Caco-2 (cell line): ENCODE measurements around the gene YAP1. TPM values are rescaled to one million over a fixed set of nuclear protein-coding genes. Genes with fewer than 3 reads are reported as not detected.

Source experiments
- BruUV-seq: library from RNA; stranded (reverse); fragments of 400-500 nt; replicated peaks from 2 replicates; lab custom pipeline; 2021; lab: Mats Ljungman, UMichigan
- CTCF ChIA-PET: fragments of 300-600 bp; sonication (Branson Sonifier 250); formaldehyde crosslinking; loops from one replicate; lab custom pipeline; 2022; ENCODE audit warnings: antibody characterized with exemption; lab: Charles Lee
- POLR2A ChIA-PET: fragments of 300-600 bp; sonication (Branson Sonifier 250); formaldehyde crosslinking; loops from one replicate; lab custom pipeline; 2022; ENCODE audit warnings: antibody characterized with exemption; lab: Charles Lee
- DNase-seq, 2 experiments: peaks; one replicate each; pipeline versions ENCODE4 v3.0.0 to v3.0.0-alpha.2; 2020 to 2022
- H3K27me3 ChIP-seq: replicated peaks from 2 replicates; pipeline ENCODE4 v1.6.0; 2011; ENCODE audit warnings: low read length; ENCODE audit not compliant: control insufficient read depth, insufficient read depth
- H3K36me3 ChIP-seq: 2 replicates; pipeline ENCODE4 v1.5.1; 2011; ENCODE audit warnings: low read length; ENCODE audit not compliant: control insufficient read depth, insufficient read depth
- H3K4me1 ChIP-seq: fragments of 250-450 bp; sonication (Bioruptor Pico); 2 replicates; pipeline ENCODE4 v1.5.1; 2020; ENCODE audit warnings: mild to moderate bottlenecking
- H3K4me3 ChIP-seq: 2 replicates; pipeline ENCODE4 v1.5.1; 2011; ENCODE audit warnings: low read depth, mild to moderate bottlenecking, control low read depth, low read length
- H3K9me3 ChIP-seq: fragments of 250-450 bp; sonication (Bioruptor Pico); 2 replicates; pipeline ENCODE4 v1.5.1; 2020; ENCODE audit warnings: mild to moderate bottlenecking, moderate library complexity
- H3K27ac Mint-ChIP-seq: one replicate; pipeline ENCODE4 v1.8.0; 2022; ENCODE audit warnings: mixed read lengths; ENCODE audit not compliant: unreplicated experiment
- H3K27me3 Mint-ChIP-seq: one replicate; pipeline ENCODE4 v1.8.0; 2022; ENCODE audit warnings: mixed read lengths; ENCODE audit not compliant: insufficient read depth, unreplicated experiment
- H3K36me3 Mint-ChIP-seq: one replicate; pipeline ENCODE4 v1.8.0; 2022; ENCODE audit warnings: mild to moderate bottlenecking, mixed read lengths; ENCODE audit not compliant: insufficient read depth, unreplicated experiment
- H3K4me1 Mint-ChIP-seq: one replicate; pipeline ENCODE4 v1.8.0; 2022; ENCODE audit warnings: low read depth, mixed read lengths; ENCODE audit not compliant: unreplicated experiment
- H3K4me3 Mint-ChIP-seq: one replicate; pipeline ENCODE4 v1.8.0; 2022; ENCODE audit warnings: mild to moderate bottlenecking, moderate library complexity, mixed read lengths; ENCODE audit not compliant: unreplicated experiment
- H3K9me3 Mint-ChIP-seq: one replicate; pipeline ENCODE4 v1.8.0; 2022; ENCODE audit warnings: mixed read lengths; ENCODE audit not compliant: unreplicated experiment
- intact Hi-C: fragments of 100-400 bp; cut with micrococcal nuclease; formaldehyde crosslinking; loops from one replicate; pipeline ENCODE4 v1.10.0; 2022; ENCODE audit not compliant: unreplicated experiment
- total RNA-seq: library from RNA; stranded (reverse); gene quantifications from 2 replicates; pipeline ENCODE4 v1.2.3, GENCODE V29; 2022
- TF ChIP-seq, protein P1 (sequence below), 2 experiments: fragments of 200-600 bp in 1 of 2; IDR thresholded peaks; 1 replicate in 1 of 2; 2 replicates in 1 of 2; pipeline versions ENCODE4 v1.5.1 to v1.8.0; 2011 to 2022; ENCODE audit warnings: antibody characterized with exemption in 1 of 2, control low read depth in 1 of 2, inconsistent platforms in 1 of 2, low read depth in 1 of 2, low read length in 1 of 2, mild to moderate bottlenecking in 1 of 2, moderate library complexity in 1 of 2; ENCODE audit not compliant: insufficient read depth in 1 of 2, severe bottlenecking in 1 of 2, unreplicated experiment in 1 of 2

Gene YAP1
- total RNA-seq, 1 experiment from 2014 or later = 207 TPM

DNA sequence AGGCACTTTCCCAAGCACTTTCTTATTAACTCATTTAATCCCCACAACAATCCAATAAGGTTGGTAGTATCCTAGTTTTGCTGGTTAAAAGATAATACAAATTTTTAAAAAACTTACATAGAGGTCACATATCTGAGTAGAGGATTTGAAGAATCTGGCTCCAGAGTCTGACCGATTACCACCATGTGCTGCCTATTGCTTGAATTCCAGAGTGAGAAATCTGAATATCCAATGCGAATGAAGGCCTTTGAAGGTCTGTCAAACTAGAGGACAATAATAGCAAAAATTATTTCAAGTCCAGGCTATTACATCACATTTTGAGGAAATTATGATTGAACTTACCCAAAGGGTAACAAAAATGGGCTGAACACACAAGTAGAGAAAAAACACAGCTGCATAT, 129.2 kb downstream of the YAP1 start:
- Mint-ChIP-seq H3K9me3 (no peaks in the 10 kb centered on the region), H3K27ac (no peak overlapping the region)

DNA sequence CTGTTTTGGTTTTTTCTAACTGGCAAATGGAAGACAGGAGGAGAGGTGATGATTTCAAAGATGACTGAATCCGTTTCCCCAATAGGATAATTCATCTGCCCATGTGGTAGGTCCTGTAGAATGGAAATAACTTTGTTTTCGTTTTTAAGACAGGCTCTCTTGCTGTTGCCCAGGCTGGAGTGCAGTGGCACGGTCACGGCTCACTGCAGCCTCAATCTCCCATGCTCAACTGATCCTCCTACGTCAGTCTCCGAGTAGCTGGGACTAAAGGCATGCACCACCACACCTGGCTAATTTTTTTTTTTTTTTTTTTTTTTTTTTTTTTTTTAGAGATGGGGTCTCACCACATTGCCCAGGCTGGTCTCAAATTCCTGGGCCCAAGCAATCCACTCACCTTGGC, 129.7 kb downstream of the YAP1 start:
- Mint-ChIP-seq H3K4me1 (peaks cover 17% of the 10 kb centered on the region), H3K27me3 (no peaks in the 10 kb centered on the region), H3K27ac (no peak overlapping the region), H3K4me3 (no peak overlapping the region), H3K36me3 (peaks cover 57% of the 10 kb centered on the region), H3K9me3 (no peaks in the 10 kb centered on the region)
- Histone ChIP-seq H3K4me3 (no peak overlapping the region), H3K36me3 (no peaks in the 10 kb centered on the region), H3K4me1 (0 out of 2 replicates have a peak, but pooled peaks cover 10% of the 10 kb centered on the region), H3K27me3 (no peaks in the 10 kb centered on the region), H3K9me3 (no peaks in the 10 kb centered on the region)
- ChIA-PET CTCF (interaction anchor here (0.6 to 0.9 kb wide), 2 partner anchors 28 to 31 kb away, joined by 3 read pairs; no protein-coding TSS in a partner anchor), POLR2A (no interaction called here)
- DNase-seq = no peak
- no TSS peak for BruUV-seq
- TF ChIP-seq, protein P1, sequence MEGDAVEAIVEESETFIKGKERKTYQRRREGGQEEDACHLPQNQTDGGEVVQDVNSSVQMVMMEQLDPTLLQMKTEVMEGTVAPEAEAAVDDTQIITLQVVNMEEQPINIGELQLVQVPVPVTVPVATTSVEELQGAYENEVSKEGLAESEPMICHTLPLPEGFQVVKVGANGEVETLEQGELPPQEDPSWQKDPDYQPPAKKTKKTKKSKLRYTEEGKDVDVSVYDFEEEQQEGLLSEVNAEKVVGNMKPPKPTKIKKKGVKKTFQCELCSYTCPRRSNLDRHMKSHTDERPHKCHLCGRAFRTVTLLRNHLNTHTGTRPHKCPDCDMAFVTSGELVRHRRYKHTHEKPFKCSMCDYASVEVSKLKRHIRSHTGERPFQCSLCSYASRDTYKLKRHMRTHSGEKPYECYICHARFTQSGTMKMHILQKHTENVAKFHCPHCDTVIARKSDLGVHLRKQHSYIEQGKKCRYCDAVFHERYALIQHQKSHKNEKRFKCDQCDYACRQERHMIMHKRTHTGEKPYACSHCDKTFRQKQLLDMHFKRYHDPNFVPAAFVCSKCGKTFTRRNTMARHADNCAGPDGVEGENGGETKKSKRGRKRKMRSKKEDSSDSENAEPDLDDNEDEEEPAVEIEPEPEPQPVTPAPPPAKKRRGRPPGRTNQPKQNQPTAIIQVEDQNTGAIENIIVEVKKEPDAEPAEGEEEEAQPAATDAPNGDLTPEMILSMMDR (IDR thresholded peaks at IDR 0.05; ENCODE audit: insufficient read depth in 1 of 2, low read depth in 1 of 2, low read length in 1 of 2, severe bottlenecking in 1 of 2, unreplicated experiment in 1 of 2) = no peak
- intact Hi-C loops = no loop called here

More for the DNA sequence above, 129.2 kb downstream of the YAP1 start:
- H3K36me3 ChIP-seq = no peaks in the 10 kb centered on the region
- H3K36me3 Mint-ChIP-seq = peaks cover 61% of the 10 kb centered on the region
- peaks cover 17% of the 10 kb centered on the region for H3K4me1 Mint-ChIP-seq
- intact Hi-C loops = no loop called here
- TSS peak; percentile 5 for BruUV-seq
- ChIA-PET CTCF (interaction anchor here (0.6 kb wide), 1 partner anchor 31 kb away, joined by 3 read pairs; no protein-coding TSS in a partner anchor), POLR2A (no interaction called here)
- TF ChIP-seq, protein P1 (IDR thresholded peaks at IDR 0.05; ENCODE audit: insufficient read depth in 1 of 2, low read depth in 1 of 2, low read length in 1 of 2, severe bottlenecking in 1 of 2, unreplicated experiment in 1 of 2) = no peak
- H3K27me3 Mint-ChIP-seq = no peaks in the 10 kb centered on the region
- H3K4me3 Mint-ChIP-seq = no peak overlapping the region
- H3K4me3 ChIP-seq = no peak overlapping the region
- H3K4me1 ChIP-seq = 0 out of 2 replicates have a peak, but pooled peaks cover 10% of the 10 kb centered on the region
- H3K9me3 ChIP-seq = no peaks in the 10 kb centered on the region
- no peak for DNase-seq
- no peaks in the 10 kb centered on the region for H3K27me3 ChIP-seq

DNA sequence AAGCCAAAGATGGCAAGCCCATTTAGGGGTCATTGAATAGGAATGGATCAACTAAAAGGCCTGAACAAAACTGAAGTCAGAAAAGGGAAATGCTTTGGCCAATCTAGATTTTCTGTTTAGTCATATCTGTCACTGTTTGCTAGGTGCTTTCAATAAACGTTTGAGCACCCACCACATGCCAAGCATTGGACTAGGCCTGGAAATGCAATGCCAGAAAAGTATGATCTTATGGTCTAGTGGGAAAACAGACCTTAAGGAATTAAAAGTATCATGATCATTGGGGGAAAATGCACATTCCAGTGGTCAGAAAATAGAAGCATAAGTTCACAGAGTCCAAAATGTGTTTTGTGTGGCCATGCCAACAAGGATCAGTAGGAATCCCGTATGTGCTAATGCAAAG, 130.3 kb downstream of the YAP1 start:
- H3K4me3 Mint-ChIP-seq = no peak overlapping the region
- H3K4me1 Mint-ChIP-seq = peaks cover 17% of the 10 kb centered on the region
- CTCF ChIA-PET = interaction anchor here (0.9 kb wide), 1 partner anchor 28 kb away, joined by 3 read pairs; no protein-coding TSS in a partner anchor
- no peak overlapping the region for H3K27ac Mint-ChIP-seq
- POLR2A ChIA-PET = no interaction called here
- no peaks in the 10 kb centered on the region for H3K36me3 ChIP-seq
- H3K9me3 ChIP-seq = no peaks in the 10 kb centered on the region
- no peaks in the 10 kb centered on the region for H3K9me3 Mint-ChIP-seq
- TF ChIP-seq, protein P1 (IDR thresholded peaks at IDR 0.05; ENCODE audit: insufficient read depth in 1 of 2, low read depth in 1 of 2, low read length in 1 of 2, severe bottlenecking in 1 of 2, unreplicated experiment in 1 of 2) = no peak
- H3K27me3 ChIP-seq = no peaks in the 10 kb centered on the region
- intact Hi-C loops = no loop called here
- H3K4me1 ChIP-seq = 0 out of 2 replicates have a peak, but pooled peaks cover 10% of the 10 kb centered on the region
- peaks cover 51% of the 10 kb centered on the region for H3K36me3 Mint-ChIP-seq
- no peak for DNase-seq
- no peak overlapping the region for H3K4me3 ChIP-seq
- BruUV-seq = no TSS peak
- no peaks in the 10 kb centered on the region for H3K27me3 Mint-ChIP-seq
